Measurements from ENCODE around the gene MLN.

- TF ChIP-seq CTCF (conservative IDR thresholded peaks at IDR 0.05) (no peak), ZFX (IDR thresholded peaks at IDR 0.05) (no peak)
These were observed 18.0 kb downstream of the MLN start for GRCh38 chr6:33785778-33786177.
